ENCODE results near the gene PRKCZ. TPM values are rescaled to one million over a fixed set of nuclear protein-coding genes. Genes with fewer than 3 reads are reported as not detected.

PRKCZ gene
- total RNA-seq, 2 experiments from 2014 or later = 17.8 to 19.0 TPM

DNA sequence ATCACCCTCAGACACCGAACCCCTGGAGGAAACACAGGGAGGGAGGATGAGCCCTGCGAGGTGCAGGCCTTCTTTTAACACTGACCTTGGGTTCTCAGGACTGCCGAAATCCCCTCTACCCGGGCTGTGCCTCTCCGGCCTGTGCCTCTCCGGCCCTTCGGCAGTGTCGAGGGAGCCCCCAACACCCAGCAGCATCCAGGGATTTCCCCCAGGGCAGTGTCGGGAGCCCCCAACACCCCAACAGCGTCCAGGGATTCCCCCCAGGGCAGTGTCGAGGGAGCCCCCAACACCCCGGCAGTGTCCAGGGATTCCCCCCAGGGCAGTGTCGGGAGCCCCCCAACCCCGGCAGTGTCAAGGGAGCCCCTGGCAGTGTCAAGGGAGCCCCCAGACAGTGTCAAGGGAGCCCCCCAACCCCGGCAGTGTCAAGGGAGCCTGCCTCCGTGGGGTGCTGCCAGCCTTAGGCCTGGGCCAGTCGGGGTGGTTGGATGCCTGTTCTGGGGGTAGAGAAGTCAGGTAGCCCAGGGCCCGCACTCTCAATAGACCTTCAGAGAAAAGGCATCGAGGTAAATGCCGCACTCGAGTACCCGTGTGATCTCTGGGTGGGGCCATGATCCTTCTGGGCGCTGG, 57.5 kb downstream of the PRKCZ start:
- Mint-ChIP-seq H3K4me3 (no peak overlapping the region), H3K27ac (no peak overlapping the region)

GRCh38 chr1:2108213-2108876, 58.1 kb downstream of the PRKCZ start:
- CTCF ChIA-PET = no interaction called here
- Histone ChIP-seq H3K36me3 (ENCODE audit: insufficient read depth, low read length) (peaks cover 7% of the 10 kb centered on the region), H3K27me3 (ENCODE audit: control insufficient read depth in 1 of 2, insufficient read depth in 2 of 2, low read length in 2 of 2) (no peaks in the 10 kb centered on the region), H3K9me3 (ENCODE audit: control insufficient read depth in 1 of 2, insufficient read depth in 1 of 2, low read length in 2 of 2) (no peaks in the 10 kb centered on the region), H3K27ac (ENCODE audit: low read depth in 1 of 2, low read length in 2 of 2) (no peak overlapping the region), H3K4me3 (ENCODE audit: low read length) (no peak overlapping the region), H3K4me1 (ENCODE audit: insufficient read depth, low read length) (no peaks in the 10 kb centered on the region)
- H3K27me3 Mint-ChIP-seq = no peaks in the 10 kb centered on the region
- H3K36me3 Mint-ChIP-seq (ENCODE audit: low read depth) = no peaks in the 10 kb centered on the region
- DNase-seq (no peak), ATAC-seq (ENCODE audit: poor library complexity) (no peak)
- POLR2A ChIA-PET = no interaction called here
- H3K4me3 Mint-ChIP-seq = no peak overlapping the region
- intact Hi-C loops (cut with DNase I, micrococcal nuclease) = no loop called here
- H3K4me1 Mint-ChIP-seq (ENCODE audit: low read depth) = no peaks in the 10 kb centered on the region
- H3K9me3 Mint-ChIP-seq = no peaks in the 10 kb centered on the region
- no peak overlapping the region for H3K27ac Mint-ChIP-seq
- TF ChIP-seq, protein P1, sequence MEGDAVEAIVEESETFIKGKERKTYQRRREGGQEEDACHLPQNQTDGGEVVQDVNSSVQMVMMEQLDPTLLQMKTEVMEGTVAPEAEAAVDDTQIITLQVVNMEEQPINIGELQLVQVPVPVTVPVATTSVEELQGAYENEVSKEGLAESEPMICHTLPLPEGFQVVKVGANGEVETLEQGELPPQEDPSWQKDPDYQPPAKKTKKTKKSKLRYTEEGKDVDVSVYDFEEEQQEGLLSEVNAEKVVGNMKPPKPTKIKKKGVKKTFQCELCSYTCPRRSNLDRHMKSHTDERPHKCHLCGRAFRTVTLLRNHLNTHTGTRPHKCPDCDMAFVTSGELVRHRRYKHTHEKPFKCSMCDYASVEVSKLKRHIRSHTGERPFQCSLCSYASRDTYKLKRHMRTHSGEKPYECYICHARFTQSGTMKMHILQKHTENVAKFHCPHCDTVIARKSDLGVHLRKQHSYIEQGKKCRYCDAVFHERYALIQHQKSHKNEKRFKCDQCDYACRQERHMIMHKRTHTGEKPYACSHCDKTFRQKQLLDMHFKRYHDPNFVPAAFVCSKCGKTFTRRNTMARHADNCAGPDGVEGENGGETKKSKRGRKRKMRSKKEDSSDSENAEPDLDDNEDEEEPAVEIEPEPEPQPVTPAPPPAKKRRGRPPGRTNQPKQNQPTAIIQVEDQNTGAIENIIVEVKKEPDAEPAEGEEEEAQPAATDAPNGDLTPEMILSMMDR (IDR thresholded peaks at IDR 0.05) = no peak

More for the DNA sequence above, 57.5 kb downstream of the PRKCZ start:
- peaks cover 7% of the 10 kb centered on the region for H3K36me3 ChIP-seq (ENCODE audit: insufficient read depth, low read length)
- Mint-ChIP-seq H3K36me3 (ENCODE audit: low read depth) (no peaks in the 10 kb centered on the region), H3K27me3 (no peaks in the 10 kb centered on the region), H3K9me3 (no peaks in the 10 kb centered on the region), H3K4me1 (ENCODE audit: low read depth) (no peaks in the 10 kb centered on the region)
- H3K4me1 ChIP-seq (ENCODE audit: insufficient read depth, low read length) = no peaks in the 10 kb centered on the region
- H3K9me3 ChIP-seq (ENCODE audit: control insufficient read depth in 1 of 2, insufficient read depth in 1 of 2, low read length in 2 of 2) = no peaks in the 10 kb centered on the region
- no peaks in the 10 kb centered on the region for H3K27me3 ChIP-seq (ENCODE audit: control insufficient read depth in 1 of 2, insufficient read depth in 2 of 2, low read length in 2 of 2)
- ChIA-PET POLR2A (no interaction called here), CTCF (no interaction called here)
- no peak for ATAC-seq (ENCODE audit: poor library complexity)
- intact Hi-C loops (cut with DNase I, micrococcal nuclease) = no loop called here
- no peak for DNase-seq
- no peak overlapping the region for H3K27ac ChIP-seq (ENCODE audit: low read depth in 1 of 2, low read length in 2 of 2)
- no peak overlapping the region for H3K4me3 ChIP-seq (ENCODE audit: low read length)
- TF ChIP-seq, protein P1 (IDR thresholded peaks at IDR 0.05) = no peak

- no peaks in the 10 kb centered on the region for H3K4me1 ChIP-seq (ENCODE audit: insufficient read depth, low read length)
- H3K27me3 Mint-ChIP-seq = no peaks in the 10 kb centered on the region
- POLR2A ChIA-PET = no interaction called here
- peaks cover 7% of the 10 kb centered on the region for H3K36me3 ChIP-seq (ENCODE audit: insufficient read depth, low read length)
- ATAC-seq (ENCODE audit: poor library complexity) = no peak
- H3K36me3 Mint-ChIP-seq (ENCODE audit: low read depth) = no peaks in the 10 kb centered on the region
- H3K27ac Mint-ChIP-seq = no peak overlapping the region
- intact Hi-C loops (cut with DNase I, micrococcal nuclease) = no loop called here
- CTCF ChIA-PET = no interaction called here
- no peaks in the 10 kb centered on the region for H3K27me3 ChIP-seq (ENCODE audit: control insufficient read depth in 1 of 2, insufficient read depth in 2 of 2, low read length in 2 of 2)
- no peaks in the 10 kb centered on the region for H3K9me3 ChIP-seq (ENCODE audit: control insufficient read depth in 1 of 2, insufficient read depth in 1 of 2, low read length in 2 of 2)
- no peak for DNase-seq
- no peak overlapping the region for H3K27ac ChIP-seq (ENCODE audit: low read depth in 1 of 2, low read length in 2 of 2)
- no peaks in the 10 kb centered on the region for H3K9me3 Mint-ChIP-seq
- no peak overlapping the region for H3K4me3 Mint-ChIP-seq
- TF ChIP-seq, protein P1 (IDR thresholded peaks at IDR 0.05) = no peak
- no peaks in the 10 kb centered on the region for H3K4me1 Mint-ChIP-seq (ENCODE audit: low read depth)
- H3K4me3 ChIP-seq (ENCODE audit: low read length) = no peak overlapping the region
Observed at GRCh38 chr1:2108877-2109580, 58.8 kb downstream of the PRKCZ start.
